Measurements from ENCODE around the gene PSMC3IP. TPM values are rescaled to one million over a fixed set of nuclear protein-coding genes. Genes with fewer than 3 reads are reported as not detected.
A peak's percentile ranks its signal among the peaks of the same experiment; 100 is the strongest.

The PSMC3IP gene
- total and polyA plus RNA-seq, 10 donors, result 1.9 to 5.6 (median 3.8) TPM

DNA sequence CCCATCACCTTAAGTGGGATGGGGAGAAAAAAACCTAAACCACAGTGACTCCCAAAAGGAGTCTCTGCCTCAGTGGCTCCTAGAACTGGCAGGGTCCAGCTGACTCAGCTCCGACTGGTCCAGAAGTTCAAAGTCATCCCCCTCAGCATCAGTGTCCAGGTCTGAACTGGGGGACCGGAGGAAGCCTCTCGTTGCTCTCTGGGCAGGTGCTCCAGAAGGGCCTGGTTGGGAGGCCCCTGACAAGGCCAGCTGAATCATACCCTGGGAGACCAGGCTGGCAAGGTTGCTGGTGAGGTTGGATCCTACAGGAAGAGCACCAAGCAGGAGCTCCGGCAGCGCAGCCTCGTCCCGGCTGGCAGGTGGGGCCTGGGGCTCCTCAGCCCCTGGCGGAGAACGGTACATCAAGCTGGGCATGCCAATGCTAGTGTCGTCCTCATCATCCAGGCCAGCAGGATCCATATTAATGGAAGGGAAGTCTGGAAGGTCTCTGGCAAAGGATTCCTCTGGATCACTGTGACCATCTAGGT is 4.3 kb upstream of the PSMC3IP start:
- H3K36me3 ChIP-seq, result peaks cover 9 to 80% (median 73%) of the 10 kb centered on the region in 6 donors
- TF ChIP-seq POLR2AphosphoS5 (IDR thresholded peaks at IDR 0.05) (peak in 2 of 3 donors; percentile 10 to 62), POLR2A (IDR thresholded peaks at IDR 0.05) (no peak)
- no peaks in the 10 kb centered on the region for H3K27me3 ChIP-seq (replicated peaks in 1 of 7)
- H3K9me3 ChIP-seq, result no peaks in the 10 kb centered on the region
- WGBS, 5 donors, result 91 to 98% (median 95%) methylated on average over 8 to 10 of the region's 10 CpGs
- peaks cover 12 to 59% (median 41%) of the 10 kb centered on the region in 6 donors for H3K4me1 ChIP-seq
- H3K4me3 ChIP-seq, result no peak overlapping the region
- no peak for DNase-seq
- no peak overlapping the region for H3K27ac ChIP-seq
- intact Hi-C loops (cut with DNase I; ENCODE audit: low total_unique reads), result no loop called here

DNA sequence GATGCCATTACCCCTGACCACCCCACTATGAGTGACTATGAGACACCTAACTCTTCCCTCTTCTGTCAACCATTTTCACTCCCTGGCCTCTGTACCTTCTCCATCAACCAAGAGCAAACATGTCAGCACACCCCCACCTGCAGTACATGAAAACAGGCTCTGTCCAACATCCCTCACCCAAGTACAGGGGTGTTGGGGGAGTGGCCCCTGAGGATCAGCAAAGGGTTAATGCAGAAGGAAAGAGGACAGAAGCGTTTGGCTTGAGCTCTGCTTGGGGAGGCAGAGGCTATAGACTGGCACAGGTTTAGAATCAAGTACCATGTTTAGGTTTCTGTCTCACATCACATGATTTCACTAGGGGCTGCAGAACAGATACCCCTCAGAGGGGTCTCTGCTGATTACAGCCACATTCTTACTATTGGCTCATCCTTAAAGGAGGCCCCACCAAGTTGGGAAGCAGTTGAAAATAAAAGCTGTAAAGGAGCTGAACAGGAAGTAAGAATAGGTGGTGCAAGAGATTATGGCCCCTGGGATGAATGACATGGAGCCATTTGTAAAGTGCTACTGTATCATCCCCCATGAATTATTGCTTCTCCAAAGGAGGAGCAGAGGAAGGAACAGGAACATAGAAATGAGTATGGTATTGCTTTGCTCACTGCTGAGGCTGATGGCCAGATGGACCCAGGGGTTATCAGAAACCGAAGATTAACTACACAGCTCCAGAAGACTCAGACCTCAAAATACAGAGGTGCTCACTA is 2.4 kb upstream of the PSMC3IP start:
- no peak for DNase-seq
- no peak for TF ChIP-seq POLR2A (IDR thresholded peaks at IDR 0.05)
- TF ChIP-seq, protein P1, sequence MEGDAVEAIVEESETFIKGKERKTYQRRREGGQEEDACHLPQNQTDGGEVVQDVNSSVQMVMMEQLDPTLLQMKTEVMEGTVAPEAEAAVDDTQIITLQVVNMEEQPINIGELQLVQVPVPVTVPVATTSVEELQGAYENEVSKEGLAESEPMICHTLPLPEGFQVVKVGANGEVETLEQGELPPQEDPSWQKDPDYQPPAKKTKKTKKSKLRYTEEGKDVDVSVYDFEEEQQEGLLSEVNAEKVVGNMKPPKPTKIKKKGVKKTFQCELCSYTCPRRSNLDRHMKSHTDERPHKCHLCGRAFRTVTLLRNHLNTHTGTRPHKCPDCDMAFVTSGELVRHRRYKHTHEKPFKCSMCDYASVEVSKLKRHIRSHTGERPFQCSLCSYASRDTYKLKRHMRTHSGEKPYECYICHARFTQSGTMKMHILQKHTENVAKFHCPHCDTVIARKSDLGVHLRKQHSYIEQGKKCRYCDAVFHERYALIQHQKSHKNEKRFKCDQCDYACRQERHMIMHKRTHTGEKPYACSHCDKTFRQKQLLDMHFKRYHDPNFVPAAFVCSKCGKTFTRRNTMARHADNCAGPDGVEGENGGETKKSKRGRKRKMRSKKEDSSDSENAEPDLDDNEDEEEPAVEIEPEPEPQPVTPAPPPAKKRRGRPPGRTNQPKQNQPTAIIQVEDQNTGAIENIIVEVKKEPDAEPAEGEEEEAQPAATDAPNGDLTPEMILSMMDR (IDR thresholded peaks at IDR 0.05 in 8 of 11, conservative IDR thresholded peaks at IDR 0.05 in 3 of 11), result no peak
- peak in 1 of 3 donors; percentile 10 for TF ChIP-seq POLR2AphosphoS5 (IDR thresholded peaks at IDR 0.05)
- Histone ChIP-seq H3K36me3 (peaks cover 9 to 76% (median 57%) of the 10 kb centered on the region in 6 donors), H3K4me1 (peaks cover 13 to 57% (median 33%) of the 10 kb centered on the region in 6 donors), H3K27me3 (replicated peaks in 1 of 7) (no peaks in the 10 kb centered on the region), H3K4me3 (no peak overlapping the region), H3K9me3 (no peaks in the 10 kb centered on the region), H3K27ac (peak overlapping the region in 2 of 8 donors; percentile 27 to 90)
- 60 to 74% (median 62%) methylated on average over 2 of the region's 2 CpGs for WGBS, 5 donors
- intact Hi-C loops (cut with DNase I; ENCODE audit: low total_unique reads), result no loop called here

DNA sequence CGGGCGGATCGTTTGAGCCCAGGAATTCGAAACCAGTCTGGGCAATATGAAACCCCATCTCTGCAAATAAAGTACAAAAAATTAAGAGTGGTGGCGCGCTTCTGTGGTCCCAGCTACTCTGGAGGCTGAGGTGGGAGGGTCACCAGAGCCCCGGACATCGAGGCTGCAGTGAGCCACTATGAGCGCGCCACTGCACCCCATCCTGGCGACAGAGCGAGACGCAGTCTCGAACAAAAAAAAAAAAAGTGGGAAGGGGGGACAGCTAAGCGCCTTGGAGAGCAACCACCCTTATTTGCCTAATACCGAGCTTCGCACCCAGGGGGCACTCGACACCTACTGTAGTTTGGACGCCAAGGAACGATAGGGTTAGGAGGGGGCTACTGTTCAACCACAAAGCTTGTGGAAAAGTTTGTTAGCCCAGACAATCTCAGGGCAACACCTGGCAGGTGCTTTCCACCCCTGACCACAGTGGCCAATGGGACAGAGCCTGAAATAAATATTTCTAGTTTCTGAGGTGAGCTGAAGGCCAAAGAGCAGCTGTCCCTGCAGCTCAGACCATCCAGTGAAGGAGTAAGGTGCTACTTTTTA is 847 bp upstream of the PSMC3IP start:
- Histone ChIP-seq H3K36me3 (peaks cover 5 to 76% (median 52%) of the 10 kb centered on the region in 6 donors), H3K4me1 (peaks cover 13 to 60% (median 32%) of the 10 kb centered on the region in 6 donors), H3K27me3 (replicated peaks in 1 of 7) (no peaks in the 10 kb centered on the region), H3K4me3 (peak overlapping the region; percentile 46 to 93 (median 72)), H3K27ac (peak overlapping the region; percentile 50 to 94 (median 90)), H3K9me3 (no peaks in the 10 kb centered on the region)
- peak; percentile 88 for DNase-seq
- TF ChIP-seq, protein P1 (IDR thresholded peaks at IDR 0.05 in 8 of 11, conservative IDR thresholded peaks at IDR 0.05 in 3 of 11), result peak; percentile 62 to 85 (median 73)
- peak in 1 of 3 donors; percentile 56 for TF ChIP-seq POLR2AphosphoS5 (IDR thresholded peaks at IDR 0.05)
- TF ChIP-seq POLR2A (IDR thresholded peaks at IDR 0.05), result no peak
- WGBS, 5 donors, result 0 to 1% (median 0%) methylated on average over 20 of the region's 20 CpGs
- intact Hi-C loops (cut with DNase I; ENCODE audit: low total_unique reads), result no loop called here

- Histone ChIP-seq H3K4me1 (peaks cover 13 to 71% (median 32%) of the 10 kb centered on the region in 6 donors), H3K9me3 (no peaks in the 10 kb centered on the region), H3K27ac (peak overlapping the region in 7 of 8 donors; percentile 87 to 94 (median 90)), H3K27me3 (replicated peaks in 1 of 7) (no peaks in the 10 kb centered on the region), H3K4me3 (peak overlapping the region; percentile 46 to 93 (median 72)), H3K36me3 (peaks cover 0 to 76% (median 52%) of the 10 kb centered on the region in 6 donors)
- TF ChIP-seq POLR2AphosphoS5 (IDR thresholded peaks at IDR 0.05), result no peak
- TF ChIP-seq, protein P1 (IDR thresholded peaks at IDR 0.05 in 8 of 11, conservative IDR thresholded peaks at IDR 0.05 in 3 of 11), result no peak
- no peak for TF ChIP-seq POLR2A (IDR thresholded peaks at IDR 0.05)
- no peak for DNase-seq
- WGBS, 5 donors, result 2 to 15% (median 12%) methylated on average over 13 to 18 of the region's 18 CpGs
- intact Hi-C loops (cut with DNase I; ENCODE audit: low total_unique reads), result no loop called here
Measured at GRCh38 chr17:42577140-42577531, 393 bp downstream of the PSMC3IP start.
